GM10266 (cell line): ENCODE measurements around the gene FAM20A.

ENCODE experiments used
- DNase-seq: peaks from one replicate; pipeline ENCODE4 v3.0.0; 2012; ENCODE audit errors: extremely low spot score
- CTCF ChIP-seq: IDR thresholded peaks from 2 replicates; pipeline ENCODE4 v1.5.1; 2012; ENCODE audit warnings: mild to moderate bottlenecking, low read depth; ENCODE audit not compliant: control insufficient read depth, insufficient read depth; ENCODE audit errors: missing control alignments

FAM20A gene

GRCh38 chr17:68634345-68634876 is 33.2 kb upstream of the FAM20A start:
- TF ChIP-seq CTCF = no peak
- DNase-seq = no peak

- DNase-seq = no peak
- no peak for TF ChIP-seq CTCF
Measured at GRCh38 chr17:68628576-68628957, 27.4 kb upstream of the FAM20A start.

- no peak for TF ChIP-seq CTCF
- no peak for DNase-seq
Measured at GRCh38 chr17:68627956-68628575, 26.9 kb upstream of the FAM20A start.

- DNase-seq = no peak
- no peak for TF ChIP-seq CTCF
Measured at GRCh38 chr17:68624381-68624780, 23.2 kb upstream of the FAM20A start.

GRCh38 chr17:68623811-68624210 is 22.6 kb upstream of the FAM20A start:
- TF ChIP-seq CTCF = no peak
- no peak for DNase-seq

GRCh38 chr17:68622423-68622822 is 21.3 kb upstream of the FAM20A start:
- no peak for DNase-seq
- TF ChIP-seq CTCF = no peak

GRCh38 chr17:68621065-68621464 is 19.9 kb upstream of the FAM20A start:
- TF ChIP-seq CTCF = no peak
- DNase-seq = no peak
